ENCODE measurements around the gene UBE2H. TPM values are rescaled to one million over a fixed set of nuclear protein-coding genes. Genes with fewer than 3 reads are reported as not detected.
A peak's percentile ranks its signal among the peaks of the same experiment; 100 is the strongest.

UBE2H gene
- total RNA-seq, 1 experiment from 2014 or later = 75.1 TPM

- no peak for DNase-seq
- no peak overlapping the region for H2BK15ac ChIP-seq (ENCODE audit: low read depth, low read length)
- Mint-ChIP-seq H3K27me3 (ENCODE audit: low read depth) (no peaks in the 10 kb centered on the region), H3K4me1 (peaks cover 21 to 29% of the 10 kb centered on the region in 2 experiments), H3K36me3 (ENCODE audit: insufficient read depth in 1 of 3, low read depth in 3 of 3) (peaks cover 23 to 28% (median 26%) of the 10 kb centered on the region in 3 experiments), H3K9me3 (no peaks in the 10 kb centered on the region; a peak in 1 of 5 replicates), H3K4me3 (peak overlapping the region in 1 of 2 experiments; percentile 23; a peak in 1 of 5 replicates), H3K27ac (no peak overlapping the region; a peak in 1 of 7 replicates)
- H4K20me1 ChIP-seq (ENCODE audit: control insufficient read depth, insufficient read depth, insufficient read length) = no peaks in the 10 kb centered on the region
- H3K79me2 ChIP-seq (ENCODE audit: insufficient read depth, low read length) = peaks cover 35% of the 10 kb centered on the region; the same call in 1 of the 2 replicates
- no peak for TF ChIP-seq CTCF (conservative IDR thresholded peaks at IDR 0.05)
- no peak overlapping the region for H2BK12ac ChIP-seq (ENCODE audit: insufficient read length, low read depth, low read length)
- peaks cover 2% of the 10 kb centered on the region; the same call in 1 of the 2 replicates for H3K4me1 ChIP-seq (ENCODE audit: insufficient read depth, low read length)
- no peak overlapping the region for H3K14ac ChIP-seq (ENCODE audit: insufficient read depth, low read length)
- H3K56ac ChIP-seq (ENCODE audit: insufficient read length, low read depth, low read length) = no peak overlapping the region
- no peak overlapping the region for H2BK20ac ChIP-seq (ENCODE audit: low read depth, low read length, poor library complexity, severe bottlenecking)
- no peak overlapping the region for H4K8ac ChIP-seq (replicated peaks; ENCODE audit: insufficient read length, low read depth, low read length)
- H3K23me2 ChIP-seq (ENCODE audit: insufficient read length, low read depth, low read length, poor library complexity, severe bottlenecking) = peaks cover 25% of the 10 kb centered on the region
- no peak overlapping the region for H2BK120ac ChIP-seq (ENCODE audit: low read depth, low read length, poor library complexity, severe bottlenecking)
- H3K4me2 ChIP-seq (ENCODE audit: insufficient read depth, insufficient read length, low read length) = peak overlapping the region; percentile 97
- no peak overlapping the region for H3T11ph ChIP-seq (ENCODE audit: low read length)
- no peak overlapping the region for H2BK5ac ChIP-seq (ENCODE audit: insufficient read length, low read length)
- H2AK5ac ChIP-seq (ENCODE audit: insufficient read length, low read length) = no peak overlapping the region
- H3K27me3 ChIP-seq (ENCODE audit: insufficient read depth, low read length) = no peaks in the 10 kb centered on the region
- no peak overlapping the region for H4K91ac ChIP-seq (ENCODE audit: insufficient read length, low read depth, low read length)
- no peak overlapping the region for H2AFZ ChIP-seq (ENCODE audit: low read length)
- H3K18ac ChIP-seq (ENCODE audit: insufficient read length, low read depth, low read length) = no peak overlapping the region
- no peaks in the 10 kb centered on the region for H3K9me3 ChIP-seq (ENCODE audit: control insufficient read depth, low read depth, low read length)
- no peak overlapping the region for H3K9ac ChIP-seq (ENCODE audit: extremely low read depth, insufficient read length, low read length)
- H4K5ac ChIP-seq (ENCODE audit: insufficient read length, low read depth, low read length) = no peak overlapping the region
- peaks cover 5% of the 10 kb centered on the region for H3K79me1 ChIP-seq (ENCODE audit: insufficient read depth, low read depth, low read length, poor library complexity, severe bottlenecking)
- no peak overlapping the region for H3K23ac ChIP-seq (ENCODE audit: insufficient read length, low read depth, low read length)
- no peak overlapping the region for H3K4ac ChIP-seq (ENCODE audit: low read depth, low read length)
- no CpG with 5 or more reads among the region's 5 CpGs for WGBS (ENCODE audit: extremely low coverage, insufficient read length, low lambda C conversion rate)
- no peak overlapping the region for H3K27ac ChIP-seq (ENCODE audit: insufficient read length, low read depth, low read length)
Measured at GRCh38 chr7:129948338-129948737, 4.4 kb downstream of the UBE2H start.
